ENCODE data around the gene FSD1.
"Not testable (repeated sequence)": the region's sequence is repeated elsewhere in the genome, so short reads cannot be mapped to it uniquely, and the experiment has no call there.

The FSD1 gene

DNA sequence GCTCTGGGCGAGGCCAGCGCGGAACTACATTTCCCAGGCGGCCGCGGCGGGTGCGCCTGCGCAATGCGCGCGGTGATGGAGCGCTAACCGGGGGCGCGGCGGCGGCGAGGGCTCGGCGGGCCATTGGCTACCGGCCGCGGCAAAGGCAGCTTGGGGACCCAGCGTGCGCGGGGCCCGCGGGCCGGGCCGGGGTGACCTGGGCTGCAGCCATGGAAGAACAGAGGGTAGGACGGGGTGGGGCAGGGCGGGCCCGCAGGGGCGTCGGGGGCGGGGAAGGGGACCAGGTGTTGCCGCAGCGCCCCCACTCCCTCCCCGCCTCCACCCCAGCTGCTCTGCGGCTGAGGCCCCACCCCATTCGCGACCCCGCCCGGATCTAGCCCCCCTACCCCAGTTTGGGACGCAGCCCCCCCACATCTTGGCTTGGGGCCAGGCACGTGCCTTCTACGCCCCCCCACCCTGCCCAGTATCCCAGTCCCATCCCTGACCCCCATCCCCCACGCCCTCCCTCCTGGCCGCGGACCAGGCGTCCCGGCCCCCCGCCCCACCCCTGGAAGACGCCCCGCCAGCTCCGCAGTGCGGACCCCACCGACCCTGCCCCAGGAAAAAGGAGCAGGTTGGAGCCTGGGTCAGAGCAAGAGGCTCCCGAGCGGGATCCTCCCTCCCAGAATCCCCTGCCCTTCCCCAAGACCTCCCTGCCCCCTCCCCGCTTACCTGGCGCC lies at the start of gene FSD1:
FSD1 (plus strand) TSS at position 61 of the 719 bp plus-strand sequence; CDS start at position 210, 149 bp downstream.
- peak; percentile 20 for DNase-seq

DNA sequence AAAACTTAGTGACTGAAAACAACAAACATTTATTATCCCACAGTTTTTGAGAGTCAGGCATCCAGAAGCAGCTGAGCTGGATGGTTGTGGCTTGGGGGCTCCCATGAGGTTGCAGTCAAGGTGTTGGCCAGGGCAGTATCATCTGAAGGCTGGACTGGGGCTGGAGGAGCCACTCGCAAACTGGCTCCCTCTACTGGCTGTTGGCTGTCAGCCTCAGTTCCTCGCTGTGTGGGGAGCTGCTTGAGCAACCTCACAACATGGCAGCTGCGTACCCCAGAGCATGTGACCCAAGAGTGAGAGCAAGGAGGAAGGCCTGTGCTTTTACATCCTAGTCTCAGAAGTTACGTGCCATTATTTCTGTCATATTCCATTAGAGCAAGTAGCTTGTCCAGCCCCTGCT lies 47.8 kb upstream of the FSD1 start:
- DNase-seq: no peak

DNA sequence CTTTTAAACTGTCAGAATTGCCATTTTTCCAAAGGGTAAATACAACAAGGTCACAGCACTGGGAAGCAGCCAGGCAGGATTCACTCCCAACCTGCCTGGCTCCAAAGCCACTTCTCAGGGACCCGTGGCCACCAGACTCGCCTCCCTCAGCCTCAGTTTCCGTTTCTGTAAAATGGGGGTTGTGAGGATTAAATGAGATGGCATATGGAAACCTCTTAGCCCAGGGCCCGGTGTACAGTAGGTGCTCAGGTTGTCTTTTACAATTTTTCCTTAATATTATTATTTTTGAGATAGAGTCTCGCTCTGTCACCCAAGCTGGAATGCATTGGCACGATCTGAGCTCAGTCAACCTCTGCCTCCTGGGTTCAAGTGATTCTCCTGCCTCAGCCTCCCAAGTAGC lies 47.4 kb upstream of the FSD1 start:
- DNase-seq: no peak

DNA sequence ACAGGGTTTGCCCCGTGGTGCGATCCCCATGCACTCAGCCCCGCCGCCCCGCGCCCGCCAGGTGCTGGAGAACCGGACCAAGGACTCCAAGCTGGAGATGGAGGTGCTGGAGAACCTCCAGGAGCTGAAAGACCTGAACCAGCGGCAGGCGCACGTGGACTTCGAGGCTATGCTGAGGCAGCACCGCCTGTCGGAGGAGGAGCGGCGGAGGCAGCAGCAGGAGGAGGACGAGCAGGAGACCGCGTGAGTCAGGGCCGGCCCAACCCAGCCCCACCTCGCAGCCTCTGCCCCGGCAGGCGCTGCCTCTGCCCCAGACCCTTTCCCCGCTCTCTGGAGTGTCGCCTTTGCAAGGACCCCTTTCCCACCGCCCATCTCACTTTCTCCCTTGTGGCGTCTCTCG lies 46.2 kb upstream of the FSD1 start:
- no peak for DNase-seq

DNA sequence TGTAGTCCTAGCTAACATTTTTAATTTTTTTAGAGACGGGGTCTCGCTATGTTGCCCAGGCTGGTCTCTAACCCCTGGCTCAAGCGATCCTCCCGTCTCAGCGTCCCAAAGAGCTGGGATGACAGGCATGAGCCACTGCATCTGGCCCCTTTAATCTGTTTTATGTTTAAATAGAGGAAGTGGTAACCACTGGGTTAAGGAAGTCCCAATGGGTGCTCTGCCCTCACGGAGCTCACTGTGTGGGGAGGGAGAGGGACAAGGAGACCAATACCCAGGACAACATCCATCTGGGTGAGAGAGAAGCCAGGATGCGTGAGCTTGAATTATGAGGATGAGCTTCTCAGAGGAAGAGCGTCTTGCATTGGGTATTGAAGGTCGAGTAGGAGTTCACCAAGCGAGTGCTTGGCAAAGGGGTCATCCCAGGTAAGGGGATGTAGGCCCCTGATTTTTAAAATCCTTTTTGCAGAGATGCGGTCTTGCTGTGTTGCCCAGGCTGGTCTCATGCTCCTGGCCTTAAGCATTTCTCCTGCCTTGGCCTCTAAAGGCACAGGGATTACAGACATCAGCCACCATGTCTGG lies 43.7 kb upstream of the FSD1 start:
- DNase-seq: no peak

DNA sequence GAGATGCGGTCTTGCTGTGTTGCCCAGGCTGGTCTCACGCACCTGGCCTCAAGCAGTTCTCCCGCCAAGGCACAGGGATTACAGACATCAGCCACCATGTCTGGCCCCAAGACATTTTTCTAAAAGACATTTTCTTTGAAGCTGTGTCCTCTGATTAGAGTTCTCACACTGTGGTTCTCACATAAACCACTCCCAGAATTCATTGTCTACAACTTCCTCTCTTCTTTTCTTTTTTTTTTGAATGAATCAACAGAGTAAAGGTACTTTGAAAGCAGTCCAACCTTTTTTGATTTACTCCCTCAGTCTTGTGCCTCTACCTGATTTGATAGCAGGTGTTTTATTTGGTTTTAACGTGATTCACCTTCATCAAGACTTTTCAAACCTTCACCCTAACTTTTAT lies 39.6 kb upstream of the FSD1 start:
- DNase-seq: no peak

DNA sequence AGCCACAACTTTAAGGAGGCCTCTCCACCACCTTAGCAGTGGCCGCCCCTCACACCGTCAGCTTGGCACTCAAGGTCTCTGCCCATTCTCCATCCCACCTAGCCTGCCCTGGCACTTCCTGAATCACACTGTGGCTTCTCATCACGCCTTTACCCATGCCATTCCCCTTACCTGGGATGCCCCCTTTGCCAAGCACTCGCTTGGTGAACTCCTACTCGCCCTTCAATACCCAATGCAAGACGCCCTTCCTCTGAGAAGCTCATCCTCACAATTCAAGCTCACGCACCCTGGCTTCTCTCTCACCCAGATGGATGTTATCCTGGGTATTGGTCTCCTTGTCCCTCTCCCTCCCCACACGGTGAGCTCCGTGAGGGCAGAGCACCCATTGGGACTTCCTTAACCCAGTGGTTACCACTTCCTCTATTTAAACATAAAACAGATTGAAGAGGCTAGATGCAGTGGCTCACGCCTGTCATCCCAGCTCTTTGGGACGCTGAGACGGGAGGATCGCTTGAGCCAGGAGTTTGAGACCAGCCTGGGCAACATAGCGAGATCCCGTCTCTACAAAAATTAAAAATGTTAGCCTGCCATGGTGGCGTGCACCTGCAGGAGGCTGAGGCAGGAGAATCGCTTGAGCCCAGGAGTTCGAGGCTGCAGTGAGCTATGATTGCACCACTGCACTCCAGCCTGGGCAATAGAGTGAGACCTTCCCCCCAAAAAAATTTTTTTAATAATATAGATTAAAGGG lies 38.0 kb upstream of the FSD1 start:
- no peak for DNase-seq

DNA sequence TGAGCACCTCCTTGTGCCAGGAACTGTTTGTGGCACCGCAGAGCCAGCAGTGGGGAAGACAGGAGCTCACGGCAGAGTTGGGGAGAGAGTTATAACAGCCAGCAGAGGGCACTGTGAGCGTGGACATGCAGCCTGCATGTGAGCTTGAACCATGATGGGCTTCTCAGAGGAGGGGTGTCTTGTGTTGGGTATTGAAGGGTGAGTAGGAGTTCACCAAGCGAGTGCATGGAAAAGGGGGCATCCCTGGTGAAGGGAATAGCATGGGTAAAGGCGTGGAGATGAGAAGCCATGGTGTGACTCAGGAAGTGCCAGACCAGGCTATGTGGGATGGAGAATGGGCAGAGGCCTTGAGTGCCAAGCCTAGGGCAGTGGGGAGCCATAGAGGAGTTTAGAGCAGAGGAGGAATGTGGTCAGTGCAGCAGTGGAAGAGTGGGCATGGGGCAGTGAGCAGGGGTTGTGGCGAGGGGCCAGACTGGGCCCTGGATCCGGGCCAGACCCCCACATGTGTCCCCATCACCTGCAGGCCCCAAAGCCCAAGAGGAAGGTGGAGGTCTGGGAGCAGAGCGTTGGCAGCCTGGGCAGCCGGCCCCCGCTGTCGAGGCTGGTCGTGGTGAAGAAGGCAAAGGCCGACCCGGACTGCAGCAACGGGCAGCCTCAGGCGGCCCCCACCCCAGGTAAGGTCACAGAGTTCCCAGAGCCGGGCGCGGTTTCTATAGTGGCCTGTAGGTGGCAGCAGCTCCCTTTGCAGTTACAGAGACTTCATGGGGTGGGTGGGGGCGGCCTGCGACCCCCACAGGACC lies 37.1 kb upstream of the FSD1 start:
- no peak for DNase-seq

DNA sequence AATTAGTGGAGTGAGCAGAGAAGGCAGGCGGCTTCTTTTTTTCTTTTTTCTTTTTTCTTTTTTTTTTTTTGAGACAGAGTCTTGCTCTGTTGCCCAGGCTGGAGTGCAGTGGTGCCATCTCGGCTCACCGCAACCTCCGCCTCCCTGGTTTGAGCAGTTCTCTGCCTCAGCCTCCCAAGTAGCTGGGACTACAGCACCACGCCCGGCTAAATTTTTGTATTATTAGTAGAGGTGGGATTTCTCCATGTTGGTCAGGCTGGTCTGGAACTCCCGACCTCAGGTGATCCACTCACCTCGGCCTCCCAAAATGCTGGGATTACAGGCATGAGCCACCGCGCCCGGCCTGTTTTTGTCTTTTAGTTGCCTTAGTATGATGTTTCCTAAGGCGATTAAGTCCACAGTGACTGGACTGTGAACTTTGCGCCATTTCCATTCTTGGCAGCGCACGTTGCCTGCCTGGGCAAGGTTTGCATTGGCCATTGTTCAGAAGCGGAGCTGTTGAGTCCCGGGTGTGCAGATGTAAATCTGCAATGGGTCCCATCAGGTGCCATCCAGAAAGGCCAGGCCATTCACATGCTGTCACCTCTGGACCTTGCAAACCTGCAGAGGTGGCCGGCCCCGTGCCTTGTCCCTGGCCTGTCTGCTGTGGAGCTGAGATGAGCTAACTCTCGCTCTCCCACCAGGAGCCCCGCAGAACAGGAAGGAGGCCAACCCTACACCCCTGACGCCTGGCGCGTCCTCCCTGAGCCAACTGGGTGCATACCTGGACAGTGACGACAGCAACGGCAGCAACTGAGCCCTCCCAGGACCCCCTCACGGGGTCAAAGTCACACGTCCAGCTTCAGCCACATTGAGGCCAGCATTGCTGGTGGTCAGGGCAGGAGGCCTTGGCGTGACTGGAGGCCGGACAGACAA lies 36.2 kb upstream of the FSD1 start:
- DNase-seq: no peak

DNA sequence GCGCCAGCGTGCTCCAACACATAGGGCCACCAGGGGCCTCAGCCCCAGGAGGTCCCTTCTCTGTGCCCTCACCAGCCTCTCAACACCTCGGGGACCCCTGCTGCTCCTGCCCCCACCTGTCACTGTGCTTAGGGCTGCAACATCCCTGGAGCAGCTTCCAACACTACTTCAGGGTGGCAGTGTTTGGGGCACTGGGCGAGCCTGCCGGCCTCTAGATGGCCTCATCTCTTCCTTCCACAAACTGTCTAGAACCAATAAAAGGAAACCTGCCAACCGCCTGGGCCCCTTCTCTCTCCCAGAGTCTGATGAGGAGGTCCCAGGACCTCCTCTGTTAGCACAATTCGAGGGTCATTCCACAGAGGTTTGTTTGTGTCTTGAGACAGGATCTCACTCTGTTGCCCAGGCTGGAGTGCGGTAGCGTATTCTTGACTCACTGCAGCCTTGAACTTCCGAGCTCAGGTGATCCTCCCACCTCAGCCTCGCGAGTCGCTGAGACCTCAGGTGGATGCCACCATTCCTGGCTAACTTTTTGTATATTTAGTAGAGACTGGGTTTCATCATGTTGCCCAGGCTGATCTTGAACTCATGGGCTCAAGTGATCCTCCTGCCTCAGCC lies 35.5 kb upstream of the FSD1 start:
- no peak for DNase-seq

DNA sequence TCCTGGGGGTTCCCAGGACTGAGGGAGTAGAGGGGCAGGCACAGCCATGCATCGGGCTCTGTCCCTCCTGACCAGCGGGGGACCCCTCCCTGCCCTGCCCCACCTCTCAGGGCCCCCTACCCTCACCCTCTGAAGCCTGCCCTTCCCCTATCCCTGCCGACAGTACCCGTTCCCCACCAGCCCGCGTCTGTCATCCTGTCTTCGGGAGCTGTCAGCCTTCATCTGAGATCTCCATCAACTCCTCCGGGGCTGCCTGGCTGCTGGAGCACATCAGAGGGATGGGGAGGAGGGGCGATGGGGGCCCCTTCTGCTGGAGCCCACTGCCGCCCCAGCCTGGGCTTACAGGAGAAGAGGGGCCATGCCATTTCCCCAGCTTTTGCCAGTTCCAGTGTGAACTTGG lies 31.5 kb upstream of the FSD1 start:
- DNase-seq: no peak

DNA sequence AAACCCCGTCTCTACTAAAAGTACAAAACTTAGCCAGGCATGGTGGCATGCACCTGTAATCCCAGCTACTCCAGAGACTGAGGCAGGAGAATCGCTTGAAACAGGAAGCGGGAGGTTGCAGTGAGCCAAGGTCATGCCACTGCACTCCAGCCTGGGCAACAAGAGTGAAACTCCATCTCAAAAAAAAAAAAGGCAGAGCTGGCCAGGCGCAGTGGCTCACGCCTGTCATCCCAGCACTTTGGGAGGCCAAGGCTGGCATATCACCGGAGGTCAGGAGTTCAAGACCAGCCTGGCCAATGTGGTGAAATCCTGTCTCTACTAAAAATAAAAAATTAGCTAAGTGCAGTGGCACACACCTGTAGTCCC lies 30.1 kb upstream of the FSD1 start:
- not testable (repeated sequence) for DNase-seq

DNA sequence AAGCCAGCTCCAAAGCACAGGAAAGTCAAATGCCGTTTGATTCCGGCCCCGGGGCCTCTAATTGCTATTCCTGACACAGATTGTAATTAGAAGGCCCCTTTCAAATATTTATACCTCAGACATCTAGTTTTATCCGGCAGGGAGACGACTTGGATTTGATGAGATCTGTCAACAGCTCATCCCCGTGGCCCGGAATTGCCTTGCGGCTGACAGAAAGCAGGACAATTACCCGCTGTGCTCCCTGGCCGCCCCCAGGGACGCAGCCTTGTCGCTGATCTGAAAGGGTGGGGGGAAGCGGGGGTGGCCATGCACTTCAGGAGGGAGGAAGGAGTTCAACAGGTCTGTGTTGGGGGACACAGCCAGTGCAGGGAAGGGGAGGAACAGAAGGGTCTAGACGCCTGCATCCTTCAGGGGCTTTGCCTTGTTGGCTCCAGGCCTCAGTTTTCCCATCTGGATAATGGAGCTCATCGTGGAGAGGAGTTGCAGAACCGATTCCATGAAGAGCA lies 27.2 kb upstream of the FSD1 start:
- DNase-seq: no peak

DNA sequence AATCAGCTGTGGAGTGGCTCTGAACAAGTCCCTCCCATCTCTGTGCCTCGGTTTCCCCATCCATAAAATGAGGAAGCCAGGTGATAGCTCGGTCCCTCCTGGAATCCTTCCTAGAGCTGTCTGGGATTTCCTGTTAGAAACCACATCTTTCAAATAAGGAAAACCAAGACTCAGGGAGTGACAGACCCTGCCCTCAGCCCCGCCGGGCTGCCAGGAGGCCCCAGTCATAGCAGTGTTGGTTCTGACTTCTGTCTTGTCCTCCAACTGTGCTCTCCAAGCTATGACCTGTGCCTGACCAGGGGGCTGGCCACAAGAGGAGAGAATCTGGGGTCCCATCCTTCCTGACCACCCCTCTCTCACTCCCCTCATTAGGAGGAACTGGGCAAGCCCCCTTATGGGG lies 26.4 kb upstream of the FSD1 start:
- no peak for DNase-seq

DNA sequence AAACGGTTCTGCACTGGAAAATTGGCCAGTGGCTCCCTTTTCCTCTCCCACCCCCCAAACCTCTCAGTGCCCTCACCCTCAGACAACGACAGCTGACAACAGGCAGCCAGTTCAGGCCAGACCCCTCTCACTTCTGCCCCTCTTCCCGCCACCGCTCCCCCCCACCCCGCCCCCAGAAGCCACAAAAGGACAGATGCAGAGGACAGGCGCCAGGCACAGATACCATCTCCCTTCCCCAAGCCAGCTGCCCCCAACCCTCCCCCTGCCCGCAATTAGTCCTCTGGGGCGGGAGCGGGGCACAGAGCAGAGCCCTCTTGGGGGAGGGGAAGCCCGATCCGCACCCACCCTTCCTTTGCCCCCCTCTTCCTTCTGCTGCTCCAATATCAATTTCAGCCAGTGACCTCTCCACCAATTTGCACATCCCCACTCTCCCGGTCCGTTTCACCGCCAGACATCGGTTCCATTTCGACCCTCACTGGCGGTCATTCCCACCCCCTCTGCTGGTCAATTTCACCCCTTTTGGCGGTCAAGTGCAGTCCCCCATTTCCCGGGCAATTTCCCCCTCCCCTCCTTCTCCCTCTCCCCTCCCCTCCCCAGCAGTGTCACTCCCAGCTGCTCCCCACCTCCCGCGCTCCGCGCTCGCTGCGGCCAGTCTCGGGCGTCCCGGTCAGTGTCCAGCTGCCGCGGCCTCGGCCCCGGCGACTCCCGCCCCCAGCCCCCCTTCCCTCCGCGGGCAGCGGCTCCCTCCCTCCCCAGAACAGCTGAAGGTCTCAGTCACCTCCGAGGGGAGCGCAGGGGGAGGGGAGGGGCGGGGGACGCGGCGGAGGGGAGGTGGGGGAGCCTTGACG lies 25.8 kb upstream of the FSD1 start, which contains the start of gene SHD:
SHD (plus strand) TSS at position 848 of the 848 bp plus-strand sequence. CDS start 798 bp downstream, outside the sequence.
- DNase-seq: no peak

DNA sequence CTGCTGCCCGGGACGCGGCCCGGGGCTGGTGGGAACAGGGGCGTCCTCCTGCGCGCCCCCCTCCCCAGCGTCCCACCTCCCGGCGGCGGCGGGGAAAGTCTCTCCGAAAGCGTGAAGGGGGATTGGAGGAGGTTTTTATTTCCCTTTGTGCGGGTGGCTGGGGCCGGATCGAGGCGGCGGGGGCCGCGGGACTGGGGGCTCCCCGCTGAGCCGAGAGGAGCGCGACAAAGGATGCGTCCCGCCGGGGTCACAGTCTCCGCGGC lies 25.2 kb upstream of the FSD1 start:
- no peak for DNase-seq

DNA sequence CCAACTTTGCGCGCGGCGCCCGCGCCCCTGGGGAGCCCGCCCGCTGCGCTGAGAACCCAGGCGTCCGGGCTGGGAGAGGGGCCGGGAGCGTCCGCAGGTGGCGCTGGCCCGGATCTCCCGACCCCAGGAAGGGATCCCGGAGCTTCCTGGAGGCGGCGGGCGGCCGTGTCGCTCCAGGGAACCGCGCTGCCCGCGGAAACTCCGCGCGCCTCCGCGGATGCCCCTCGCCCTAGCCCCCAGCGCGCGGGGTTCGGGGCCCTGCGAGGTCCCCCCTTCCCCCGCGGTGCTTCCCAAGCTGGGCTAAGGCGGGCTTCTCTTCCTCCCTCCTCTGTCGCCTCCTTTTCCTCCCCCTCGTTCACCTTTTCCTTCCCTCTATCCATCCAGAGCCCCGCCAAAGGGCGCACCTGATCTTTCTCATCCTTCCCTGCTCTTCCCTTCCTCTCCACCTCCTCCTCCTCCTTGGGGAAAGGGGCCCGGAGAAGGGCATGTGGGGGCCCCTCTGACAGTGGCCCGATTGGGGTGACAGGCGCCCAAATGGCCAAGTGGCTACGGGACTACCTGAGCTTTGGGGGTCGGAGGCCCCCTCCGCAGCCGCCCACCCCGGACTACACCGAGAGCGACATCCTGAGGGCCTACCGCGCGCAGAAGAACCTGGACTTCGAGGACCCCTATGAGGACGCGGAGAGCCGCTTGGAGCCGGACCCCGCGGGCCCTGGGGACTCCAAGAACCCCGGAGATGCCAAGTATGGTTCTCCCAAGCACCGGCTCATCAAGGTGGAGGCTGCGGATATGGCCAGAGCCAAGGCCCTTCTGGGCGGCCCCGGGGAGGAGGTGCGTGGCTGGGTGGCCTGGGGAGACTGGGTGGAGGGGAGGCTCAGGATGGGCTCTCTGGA lies 24.6 kb upstream of the FSD1 start:
- DNase-seq: no peak

DNA sequence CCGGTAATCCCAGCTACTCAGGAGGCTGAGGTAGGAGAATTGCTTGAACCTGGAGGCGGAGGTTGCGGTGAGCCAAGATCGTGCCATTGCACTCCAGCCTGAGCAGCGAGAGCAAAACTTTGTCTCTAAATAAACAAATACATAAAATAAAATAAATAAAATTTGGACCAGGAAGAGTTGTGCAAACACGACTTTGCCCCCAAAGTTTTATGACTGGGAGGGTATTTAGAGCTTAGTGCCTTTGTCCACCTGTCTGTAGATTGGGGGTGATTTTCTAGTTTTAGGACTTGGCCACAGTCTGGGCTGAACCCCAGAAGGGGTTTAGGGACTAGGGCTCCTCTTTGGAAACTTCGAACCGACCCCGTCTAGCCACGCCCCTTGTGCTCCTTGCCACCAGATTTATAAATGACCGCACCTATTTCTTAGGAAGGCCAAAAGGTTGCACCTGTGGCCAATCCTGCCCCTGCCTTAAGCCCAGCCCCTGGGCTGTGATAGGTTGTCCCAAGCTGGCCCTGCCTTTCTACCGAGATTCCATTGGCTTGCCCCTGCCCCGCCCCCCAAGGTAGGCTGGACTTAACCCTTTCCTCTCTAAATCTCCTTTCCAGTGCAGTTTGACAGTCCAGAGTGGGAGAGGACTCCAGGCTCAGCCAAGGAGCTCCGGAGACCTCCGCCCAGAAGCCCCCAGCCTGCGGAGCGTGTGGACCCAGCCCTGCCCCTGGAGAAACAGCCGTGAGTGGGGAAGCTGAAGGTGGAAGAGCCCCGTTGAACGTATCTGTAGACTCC lies 20.0 kb upstream of the FSD1 start:
- DNase-seq: peak; percentile 8

DNA sequence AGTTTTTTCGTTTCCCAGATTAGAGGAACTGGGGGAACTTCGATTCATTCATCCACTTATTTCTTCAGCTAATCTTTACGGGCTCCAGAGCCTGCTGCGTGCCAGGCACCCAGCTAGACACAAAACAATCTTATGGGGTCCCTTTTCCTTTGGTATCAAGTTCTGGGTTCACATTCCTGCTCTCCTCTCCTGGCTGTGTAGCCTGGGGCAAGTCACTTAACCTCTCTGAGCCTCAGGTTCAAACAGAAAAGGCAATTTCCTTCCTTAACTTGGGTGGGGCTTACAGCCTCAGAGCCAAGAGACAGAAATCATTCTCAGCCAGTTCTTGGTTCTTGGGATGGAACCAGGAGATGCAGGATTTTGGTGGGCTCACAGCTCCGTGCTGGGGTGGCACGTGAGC lies 19.4 kb upstream of the FSD1 start:
- no peak for DNase-seq

All from DMS153 (cell line).